ENCODE measurements around the gene C13orf46. TPM values are rescaled to one million over a fixed set of nuclear protein-coding genes. Genes with fewer than 3 reads are reported as not detected.

C13orf46 gene
- total and polyA plus RNA-seq, 2 of the 8 experiments (the other 6 are each of a cell fraction or from before 2014, with no cell fraction given), result 0.23 to 0.28 TPM

DNA sequence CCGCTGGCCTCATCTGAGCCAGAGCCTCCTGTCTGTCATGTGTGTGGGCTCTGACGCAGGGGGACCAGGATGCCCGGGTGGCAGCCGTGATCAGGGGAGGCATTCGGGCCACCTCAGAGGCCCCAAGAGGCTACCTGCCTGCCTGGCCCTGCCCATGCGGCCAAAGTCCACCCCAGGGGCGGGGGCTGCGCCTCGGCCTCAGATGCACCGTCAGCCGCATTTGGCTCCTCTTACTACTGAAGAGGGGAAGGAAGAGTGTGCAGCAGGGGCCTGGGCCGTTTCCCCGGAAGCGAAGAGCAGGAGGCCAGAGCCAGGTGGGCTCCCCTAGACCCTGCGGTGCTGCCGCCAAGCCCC, 34.0 kb downstream of the C13orf46 start:
- Histone ChIP-seq H3K56ac (replicated peaks; ENCODE audit: insufficient read length, low read depth, low read length) (no peak overlapping the region), H3K9me3 (ENCODE audit: insufficient read depth in 2 of 2, low read depth in 1 of 2, low read length in 1 of 2) (no peaks in the 10 kb centered on the region), H3K79me2 (ENCODE audit: control insufficient read depth in 1 of 2, insufficient read depth in 2 of 2, low read length in 2 of 2) (no peaks in the 10 kb centered on the region), H2BK5ac (ENCODE audit: low read depth, low read length) (no peak overlapping the region), H2BK15ac (ENCODE audit: low read length) (no peak overlapping the region), H3K18ac (ENCODE audit: extremely low read depth, low read length) (no peak overlapping the region; the same call in 1 of the 2 replicates), H3K4ac (replicated peaks; ENCODE audit: insufficient read length, low read depth, low read length) (no peak overlapping the region), H3K27ac (ENCODE audit: low read depth, low read length) (no peak overlapping the region), H3K14ac (ENCODE audit: insufficient read length) (no peak overlapping the region), H3K4me1 (replicated peaks in 1 of 4; ENCODE audit: control insufficient read depth in 3 of 4, insufficient read depth in 4 of 4, low read length in 3 of 4) (no peaks in the 10 kb centered on the region; a peak in 2 of 7 replicates), H2AK5ac (ENCODE audit: low read depth, low read length) (no peak overlapping the region), H2BK120ac (replicated peaks; ENCODE audit: low read depth, low read length) (no peak overlapping the region), H3K27me3 (replicated peaks in 1 of 4; ENCODE audit: control insufficient read depth in 3 of 4, extremely low read depth in 1 of 4, insufficient read depth in 3 of 4, low read length in 3 of 4) (no peaks in the 10 kb centered on the region; a peak in 1 of 7 replicates), H3K4me3 (ENCODE audit: extremely low read depth in 1 of 4, insufficient read depth in 2 of 4, low read depth in 3 of 4, low read length in 4 of 4) (no peak overlapping the region), H3K9ac (replicated peaks in 1 of 4; ENCODE audit: extremely low read depth in 1 of 4, low read depth in 3 of 4, low read length in 3 of 4) (no peak overlapping the region), H3K4me2 (ENCODE audit: insufficient read depth in 1 of 2, low read depth in 2 of 2, low read length in 2 of 2) (no peak overlapping the region), H2AFZ (ENCODE audit: low read length) (no peak overlapping the region), H4K20me1 (replicated peaks in 1 of 2; ENCODE audit: control insufficient read depth in 1 of 2, insufficient read depth in 2 of 2, low read length in 2 of 2) (peaks cover 0 to 2% of the 10 kb centered on the region in 2 experiments), H3K23ac (ENCODE audit: insufficient read length) (no peak overlapping the region), H4K8ac (ENCODE audit: extremely low read depth, insufficient read depth, low read length) (peak overlapping the region; percentile 57; the same call in 1 of the 2 replicates), H2BK12ac (ENCODE audit: low read depth, low read length) (no peak overlapping the region), H3K79me1 (ENCODE audit: low read depth, low read length) (no peaks in the 10 kb centered on the region), H4K5ac (ENCODE audit: insufficient read length, low read depth, low read length) (no peak overlapping the region), H3K23me2 (ENCODE audit: low read depth, low read length) (no peaks in the 10 kb centered on the region), H4K91ac (replicated peaks; ENCODE audit: insufficient read length, low read length) (no peak overlapping the region), H2BK20ac (ENCODE audit: low read length) (no peak overlapping the region), H3K36me3 (ENCODE audit: control insufficient read depth in 2 of 4, insufficient read depth in 4 of 4, low read length in 3 of 4) (no peaks in the 10 kb centered on the region)
- FAIRE-seq (no peak), DNase-seq (ENCODE audit: low read depth in 1 of 2, low spot score in 2 of 2) (no peak)
- ChIA-PET CTCF (ENCODE audit: partially characterized antibody) (no interaction called here), POLR2A (ENCODE audit: partially characterized antibody) (no interaction called here)
- WGBS, 2 experiments (ENCODE audit: extremely low coverage in 1 of 2, insufficient coverage in 1 of 2, insufficient read length in 1 of 2, insufficient replicate concordance in 2 of 2, low coverage in 1 of 2, low lambda C conversion rate in 2 of 2, missing lambda C conversion rate in 1 of 2), result 87% methylated on average over 16 of the region's 16 CpGs; no CpG with 5 or more reads in 1 of the 2 experiments
- no peak for TF ChIP-seq CBX8 (IDR thresholded peaks at IDR 0.05; ENCODE audit: borderline replicate concordance, low read depth, low read length)
- no peak for TF ChIP-seq EZH2 (IDR thresholded peaks at IDR 0.05; ENCODE audit: low read depth, low read length, severe bottlenecking)
- no peak for TF ChIP-seq POU5F1 (IDR thresholded peaks at IDR 0.05; ENCODE audit: low read depth, low read length)
- TF ChIP-seq RFX5 (IDR thresholded peaks at IDR 0.05; ENCODE audit: borderline replicate concordance, low read depth, low read length), result no peak

Data from H1 (cell line).